ENCODE results near the gene RNF167.
"Not testable (repeated sequence)": the region's sequence is repeated elsewhere in the genome, so short reads cannot be mapped to it uniquely, and the experiment has no call there.

- not testable (repeated sequence) for TF ChIP-seq CTCF (IDR thresholded peaks at IDR 0.05 in 2 of 3, conservative IDR thresholded peaks at IDR 0.05 in 1 of 3; ENCODE audit: borderline replicate concordance in 1 of 3, insufficient read depth in 1 of 3, low read depth in 2 of 3, low read length in 2 of 3); MAX (IDR thresholded peaks at IDR 0.05); POLR2AphosphoS5 (IDR thresholded peaks at IDR 0.05; ENCODE audit: low read depth, low read length); REST (IDR thresholded peaks at IDR 0.05; ENCODE audit: low read depth); RAD21 (IDR thresholded peaks at IDR 0.05; ENCODE audit: low read depth); CEBPB (IDR thresholded peaks at IDR 0.05; ENCODE audit: low read depth)
These were observed 33.4 kb upstream of the RNF167 start for GRCh38 chr17:4906642-4907041.
